Measurements from ENCODE around the gene THOC6. TPM values are rescaled to one million over a fixed set of nuclear protein-coding genes. Genes with fewer than 3 reads are reported as not detected.
"Not testable (repeated sequence)": the region's sequence is repeated elsewhere in the genome, so short reads cannot be mapped to it uniquely, and the experiment has no call there.

THOC6 gene
- total RNA-seq, 2 experiments from 2014 or later: 33.6 to 36.0 TPM

GRCh38 chr16:3072576-3073263 lies 48.9 kb downstream of the THOC6 start:
- H3K9me2 ChIP-seq (ENCODE audit: insufficient read depth, low read length); H4K20me1 ChIP-seq (ENCODE audit: insufficient read depth, low read length); H3K27ac ChIP-seq (ENCODE audit: low read depth, low read length, poor library complexity, severe bottlenecking); H3K4me2 ChIP-seq (ENCODE audit: low read length); POLR2A ChIA-PET; BruUV-seq (replicated peaks); H3K9me3 ChIP-seq (ENCODE audit: low read length); H2AFZ ChIP-seq (ENCODE audit: low read length); CTCF ChIA-PET (ENCODE audit: unreplicated experiment); H3K4me3 ChIP-seq (ENCODE audit: low read depth, low read length, poor library complexity, severe bottlenecking); DNase-seq (ENCODE audit: low spot score); H3K79me2 ChIP-seq (ENCODE audit: insufficient read depth, low read depth, low read length); intact Hi-C loops (cut with micrococcal nuclease; ENCODE audit: unreplicated experiment); H3K36me3 ChIP-seq (ENCODE audit: insufficient read depth, low read length): not testable (repeated sequence)
- TF ChIP-seq, protein P1, sequence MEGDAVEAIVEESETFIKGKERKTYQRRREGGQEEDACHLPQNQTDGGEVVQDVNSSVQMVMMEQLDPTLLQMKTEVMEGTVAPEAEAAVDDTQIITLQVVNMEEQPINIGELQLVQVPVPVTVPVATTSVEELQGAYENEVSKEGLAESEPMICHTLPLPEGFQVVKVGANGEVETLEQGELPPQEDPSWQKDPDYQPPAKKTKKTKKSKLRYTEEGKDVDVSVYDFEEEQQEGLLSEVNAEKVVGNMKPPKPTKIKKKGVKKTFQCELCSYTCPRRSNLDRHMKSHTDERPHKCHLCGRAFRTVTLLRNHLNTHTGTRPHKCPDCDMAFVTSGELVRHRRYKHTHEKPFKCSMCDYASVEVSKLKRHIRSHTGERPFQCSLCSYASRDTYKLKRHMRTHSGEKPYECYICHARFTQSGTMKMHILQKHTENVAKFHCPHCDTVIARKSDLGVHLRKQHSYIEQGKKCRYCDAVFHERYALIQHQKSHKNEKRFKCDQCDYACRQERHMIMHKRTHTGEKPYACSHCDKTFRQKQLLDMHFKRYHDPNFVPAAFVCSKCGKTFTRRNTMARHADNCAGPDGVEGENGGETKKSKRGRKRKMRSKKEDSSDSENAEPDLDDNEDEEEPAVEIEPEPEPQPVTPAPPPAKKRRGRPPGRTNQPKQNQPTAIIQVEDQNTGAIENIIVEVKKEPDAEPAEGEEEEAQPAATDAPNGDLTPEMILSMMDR (conservative IDR thresholded peaks at IDR 0.05; ENCODE audit: low read length): peak; percentile 35; the same call in 1 of the 2 replicates
- peaks cover 22% of the 10 kb centered on the region for H3K4me1 ChIP-seq (ENCODE audit: insufficient read depth, low read length, poor library complexity, severe bottlenecking)

DNA sequence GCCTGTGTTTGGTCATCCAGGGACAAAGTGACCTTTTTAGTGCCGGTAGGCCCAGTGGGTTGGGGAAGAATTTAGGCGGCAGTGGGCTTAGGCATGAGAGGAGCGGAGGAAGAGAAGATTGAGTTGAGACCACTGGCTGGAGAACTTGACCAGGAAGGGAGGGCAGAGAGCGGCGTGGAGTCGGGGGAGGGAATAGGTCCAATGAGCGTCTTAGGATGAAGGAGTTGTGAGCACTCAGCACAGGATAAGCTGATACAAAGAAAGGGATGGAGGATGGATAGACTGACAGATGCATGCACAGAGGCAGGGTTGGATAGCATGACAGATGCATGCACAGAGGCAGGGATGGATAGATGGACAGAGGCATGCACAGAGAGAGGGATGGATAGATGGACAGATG lies 49.6 kb downstream of the THOC6 start:
- no peak overlapping the region for H2AFZ ChIP-seq (ENCODE audit: low read length)
- H3K4me2 ChIP-seq (ENCODE audit: low read length): no peak overlapping the region
- 0 out of 2 replicates have a peak, but pooled peaks cover 6% of the 10 kb centered on the region for H3K9me3 ChIP-seq (ENCODE audit: low read length)
- BruUV-seq (replicated peaks): no TSS peak
- ChIA-PET CTCF (ENCODE audit: unreplicated experiment) (no interaction called here), POLR2A (no interaction called here)
- H3K27ac ChIP-seq (ENCODE audit: low read depth, low read length, poor library complexity, severe bottlenecking): no peak overlapping the region
- no peaks in the 10 kb centered on the region for H4K20me1 ChIP-seq (ENCODE audit: insufficient read depth, low read length)
- H3K36me3 ChIP-seq (ENCODE audit: insufficient read depth, low read length): no peaks in the 10 kb centered on the region; the same call in 1 of the 2 replicates
- intact Hi-C loops (cut with micrococcal nuclease; ENCODE audit: unreplicated experiment): no loop called here
- H3K9me2 ChIP-seq (ENCODE audit: insufficient read depth, low read length): no peaks in the 10 kb centered on the region
- TF ChIP-seq, protein P1 (conservative IDR thresholded peaks at IDR 0.05; ENCODE audit: low read length): no peak
- TF ChIP-seq EZH2phosphoT487 (IDR thresholded peaks at IDR 0.05; ENCODE audit: borderline replicate concordance, low read depth, low read length): no peak
- H3K79me2 ChIP-seq (ENCODE audit: insufficient read depth, low read depth, low read length): no peaks in the 10 kb centered on the region
- DNase-seq (ENCODE audit: low spot score): no peak
- peaks cover 22% of the 10 kb centered on the region for H3K4me1 ChIP-seq (ENCODE audit: insufficient read depth, low read length, poor library complexity, severe bottlenecking)
- no peak overlapping the region for H3K4me3 ChIP-seq (ENCODE audit: low read depth, low read length, poor library complexity, severe bottlenecking)

GRCh38 chr16:3074860-3075522 lies 51.2 kb downstream of the THOC6 start:
- Histone ChIP-seq H3K4me2 (ENCODE audit: low read length) (peak overlapping the region; percentile 55), H3K4me1 (ENCODE audit: insufficient read depth, low read length, poor library complexity, severe bottlenecking) (peaks cover 22% of the 10 kb centered on the region)
- no TSS peak for BruUV-seq (replicated peaks)

More at GRCh38 chr16:3074860-3075522, 51.2 kb downstream of the THOC6 start:
- ChIA-PET CTCF (ENCODE audit: unreplicated experiment) (no interaction called here), POLR2A (interaction anchor here (0.6 to 1.3 kb wide), 7 partner anchors 18 to 1541 kb away, joined by 3 to 5 read pairs (median 3); partner anchors contain the start of gene ZNF213)
- Histone ChIP-seq H3K4me3 (ENCODE audit: low read depth, low read length, poor library complexity, severe bottlenecking) (peak overlapping the region; percentile 29), H3K27ac (ENCODE audit: low read depth, low read length, poor library complexity, severe bottlenecking) (peak overlapping the region; percentile 37), H4K20me1 (ENCODE audit: insufficient read depth, low read length) (no peaks in the 10 kb centered on the region), H3K79me2 (ENCODE audit: insufficient read depth, low read depth, low read length) (no peaks in the 10 kb centered on the region), H3K9me3 (ENCODE audit: low read length) (0 out of 2 replicates have a peak, but pooled peaks cover 6% of the 10 kb centered on the region), H3K36me3 (ENCODE audit: insufficient read depth, low read length) (no peaks in the 10 kb centered on the region; the same call in 1 of the 2 replicates), H2AFZ (ENCODE audit: low read length) (peak overlapping the region; percentile 74), H3K9me2 (ENCODE audit: insufficient read depth, low read length) (no peaks in the 10 kb centered on the region)
- TF ChIP-seq, protein P1 (conservative IDR thresholded peaks at IDR 0.05; ENCODE audit: low read length): no peak
- TF ChIP-seq EZH2phosphoT487 (IDR thresholded peaks at IDR 0.05; ENCODE audit: borderline replicate concordance, low read depth, low read length): no peak
- peak; percentile 83 for DNase-seq (ENCODE audit: low spot score)
- intact Hi-C loops (cut with micrococcal nuclease; ENCODE audit: unreplicated experiment): loop anchor here (1.0 kb wide), 1 partner anchor 16 kb away; no protein-coding TSS in a partner anchor

Measured in OCI-LY7 (cell line).